Measurements from ENCODE around the gene DNAJC27.

- no peak for TF ChIP-seq FOXM1 (IDR thresholded peaks at IDR 0.05; ENCODE audit: low read depth)
- no peak for TF ChIP-seq YY1 (IDR thresholded peaks at IDR 0.05; ENCODE audit: low read depth)
- TF ChIP-seq CTCF (IDR thresholded peaks at IDR 0.05): no peak
- no peak for TF ChIP-seq TEAD4 (IDR thresholded peaks at IDR 0.05; ENCODE audit: borderline replicate concordance, insufficient read depth)
- no peak for TF ChIP-seq EZH2phosphoT487 (IDR thresholded peaks at IDR 0.05; ENCODE audit: borderline replicate concordance, low read depth)
- TF ChIP-seq SMC3 (IDR thresholded peaks at IDR 0.05; ENCODE audit: low read depth, low read length): no peak
- TF ChIP-seq FOXJ3 (CRISPR knock-in tag; IDR thresholded peaks at IDR 0.05): no peak
- no peak for TF ChIP-seq TAF1 (IDR thresholded peaks at IDR 0.05; ENCODE audit: borderline replicate concordance, low read depth, low read length)
- no peak for TF ChIP-seq FOSL2 (IDR thresholded peaks at IDR 0.05; ENCODE audit: borderline replicate concordance, low read depth)
- TF ChIP-seq POLR2AphosphoS5 (IDR thresholded peaks at IDR 0.05; ENCODE audit: low read depth, low read length): no peak
These were observed 45.9 kb downstream of the DNAJC27 start for GRCh38 chr2:24925815-24926214.
